NCI-H2227 treated with DMSO at 0.1 percent for 48 hours (cell line): ENCODE data around the gene EHMT2.
A peak's percentile ranks its signal among the peaks of the same experiment; 100 is the strongest.

Experiments
- DNase-seq: peaks from one replicate; lab custom pipeline; 2025; lab: John Stamatoyannopoulos, UW

The EHMT2 gene

DNA sequence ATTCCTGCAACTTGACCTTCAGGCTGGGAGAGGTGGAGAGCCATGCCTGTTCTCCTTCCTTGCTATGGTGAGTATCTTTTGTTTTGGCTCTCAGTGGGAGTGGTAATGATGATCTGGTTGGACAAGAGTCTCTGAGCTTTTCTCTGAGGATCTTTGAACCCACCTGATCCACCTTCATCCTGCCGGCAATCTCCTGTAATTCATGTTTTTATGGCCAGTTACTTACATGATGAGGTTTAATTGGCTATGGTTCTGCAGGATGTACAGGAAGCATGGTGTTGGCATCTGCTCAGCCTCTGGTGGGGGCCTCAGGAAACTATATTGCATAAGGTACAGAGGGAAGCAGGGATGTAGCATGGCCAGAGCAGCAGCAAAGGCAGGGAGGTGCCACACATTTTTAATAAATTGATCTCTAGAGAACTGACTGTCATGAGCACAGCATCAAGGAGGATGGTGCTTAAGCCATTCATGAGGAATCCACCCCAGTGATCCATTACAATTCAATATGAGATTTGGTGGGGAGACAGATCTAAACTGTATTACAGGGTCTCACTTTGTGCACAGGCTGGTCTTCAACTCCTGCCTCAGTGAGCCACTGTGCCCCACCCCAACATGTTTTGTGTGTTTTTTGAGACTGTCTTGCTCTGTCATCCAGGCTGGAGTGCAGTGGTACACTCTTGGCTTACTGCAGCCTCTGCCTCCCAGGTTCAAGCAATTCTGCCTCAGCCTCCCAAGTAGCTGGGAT, 60.0 kb downstream of the EHMT2 start:
- DNase-seq: no peak

DNA sequence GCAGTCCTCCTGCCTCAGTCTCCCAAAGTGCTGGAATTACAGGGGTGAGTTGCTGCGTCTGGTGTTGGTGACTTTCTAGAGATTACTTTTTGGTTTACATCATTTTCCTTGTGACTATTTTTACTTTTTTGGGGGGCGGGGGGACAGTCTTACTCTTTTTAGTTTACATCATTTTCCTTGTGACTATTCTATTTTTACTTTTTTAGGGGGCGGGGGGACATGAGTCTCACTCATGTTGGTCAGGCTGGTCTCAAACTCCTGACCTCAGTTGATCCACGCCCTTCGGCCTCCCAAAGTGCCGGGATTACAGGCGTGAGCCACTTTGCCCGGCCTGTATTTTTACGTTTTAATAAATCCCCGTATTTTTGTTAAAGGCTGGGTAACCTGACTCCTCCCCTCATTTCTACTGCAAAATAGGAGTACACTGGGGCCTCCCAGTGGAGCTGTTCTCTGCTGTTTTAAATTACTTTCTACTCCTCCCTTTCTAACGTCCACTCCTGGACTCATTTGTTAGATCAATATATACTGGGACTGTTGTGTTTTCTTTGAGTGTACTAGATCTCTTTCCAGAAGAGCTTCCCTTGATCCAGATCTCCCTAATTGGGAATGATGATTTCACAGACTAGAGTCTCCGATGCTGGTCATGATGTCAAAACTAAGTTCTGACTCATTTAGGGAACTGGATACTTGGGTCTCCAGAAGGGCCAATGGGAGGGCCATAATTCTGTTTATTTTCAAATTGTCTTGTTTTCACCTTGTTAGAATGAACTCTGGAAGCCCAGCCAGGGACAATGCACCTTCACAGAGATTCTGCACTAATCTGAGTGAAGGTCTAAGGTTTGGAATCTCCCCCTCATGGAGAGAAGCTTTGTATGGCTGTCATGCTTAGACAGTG, 60.8 kb downstream of the EHMT2 start:
- no peak for DNase-seq

DNA sequence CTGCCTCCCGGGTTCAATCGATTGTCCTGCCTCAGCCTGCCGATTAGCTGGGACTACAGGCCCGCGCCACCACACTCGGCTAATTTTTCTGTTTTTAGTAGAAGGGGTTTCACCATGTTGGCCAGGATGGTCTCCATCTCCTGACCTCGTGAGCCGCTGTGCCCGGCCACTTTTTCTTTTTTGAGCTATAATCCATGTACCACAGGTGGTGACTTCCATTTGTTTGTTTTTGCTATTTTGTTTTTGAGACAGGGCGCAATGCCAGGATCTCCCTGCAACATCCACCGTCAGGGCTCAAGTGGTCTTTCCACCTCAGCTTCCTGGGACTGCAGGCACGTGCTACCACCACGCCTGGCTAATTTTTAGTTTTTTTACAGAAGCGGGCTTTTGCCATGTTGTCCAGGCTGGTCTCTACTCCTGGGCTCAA, 61.4 kb downstream of the EHMT2 start:
- DNase-seq: no peak

DNA sequence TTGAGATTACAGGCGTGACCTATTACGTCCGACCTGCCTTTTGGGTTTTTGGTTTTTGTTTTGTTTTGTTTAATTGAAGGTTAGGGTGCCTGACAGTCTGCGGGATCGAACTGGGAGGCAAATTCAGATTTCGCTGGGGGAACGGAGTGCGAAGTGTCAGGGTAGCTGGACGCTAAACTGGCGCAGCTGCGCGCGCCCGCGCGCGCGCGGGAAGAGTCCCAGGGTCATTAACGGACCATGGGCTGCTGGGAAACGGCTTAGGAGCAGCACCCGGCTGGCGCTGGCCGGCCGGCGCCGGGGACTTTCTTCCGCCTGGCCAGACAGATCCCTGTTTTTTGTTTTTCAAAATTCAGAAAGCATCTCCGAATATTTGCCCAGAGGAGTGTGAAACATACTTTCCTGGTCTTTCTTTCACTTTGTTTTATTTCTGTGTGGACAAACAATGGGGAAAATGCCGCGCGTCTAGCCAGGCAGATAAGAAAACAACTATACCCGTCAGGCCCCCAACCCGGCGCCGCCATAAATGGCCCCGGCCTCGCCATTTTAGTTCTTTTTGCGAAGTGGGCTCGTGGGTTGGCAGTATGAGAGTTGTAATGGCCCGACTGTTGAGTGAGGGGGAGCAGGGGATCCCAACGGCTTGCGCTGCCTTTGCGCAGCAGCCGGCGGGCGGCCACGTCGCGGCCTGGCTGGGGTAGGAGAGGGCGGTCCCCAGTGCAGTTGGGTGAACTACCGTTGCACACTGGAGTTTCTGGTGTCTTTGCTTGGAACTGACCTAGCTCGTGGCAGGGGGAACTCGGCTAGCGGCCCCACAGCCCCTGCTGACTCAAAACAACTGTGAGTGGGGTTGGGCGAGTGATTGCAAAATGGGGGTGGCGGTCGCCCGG, 62.9 kb downstream of the EHMT2 start:
- peak; percentile 92 for DNase-seq

DNA sequence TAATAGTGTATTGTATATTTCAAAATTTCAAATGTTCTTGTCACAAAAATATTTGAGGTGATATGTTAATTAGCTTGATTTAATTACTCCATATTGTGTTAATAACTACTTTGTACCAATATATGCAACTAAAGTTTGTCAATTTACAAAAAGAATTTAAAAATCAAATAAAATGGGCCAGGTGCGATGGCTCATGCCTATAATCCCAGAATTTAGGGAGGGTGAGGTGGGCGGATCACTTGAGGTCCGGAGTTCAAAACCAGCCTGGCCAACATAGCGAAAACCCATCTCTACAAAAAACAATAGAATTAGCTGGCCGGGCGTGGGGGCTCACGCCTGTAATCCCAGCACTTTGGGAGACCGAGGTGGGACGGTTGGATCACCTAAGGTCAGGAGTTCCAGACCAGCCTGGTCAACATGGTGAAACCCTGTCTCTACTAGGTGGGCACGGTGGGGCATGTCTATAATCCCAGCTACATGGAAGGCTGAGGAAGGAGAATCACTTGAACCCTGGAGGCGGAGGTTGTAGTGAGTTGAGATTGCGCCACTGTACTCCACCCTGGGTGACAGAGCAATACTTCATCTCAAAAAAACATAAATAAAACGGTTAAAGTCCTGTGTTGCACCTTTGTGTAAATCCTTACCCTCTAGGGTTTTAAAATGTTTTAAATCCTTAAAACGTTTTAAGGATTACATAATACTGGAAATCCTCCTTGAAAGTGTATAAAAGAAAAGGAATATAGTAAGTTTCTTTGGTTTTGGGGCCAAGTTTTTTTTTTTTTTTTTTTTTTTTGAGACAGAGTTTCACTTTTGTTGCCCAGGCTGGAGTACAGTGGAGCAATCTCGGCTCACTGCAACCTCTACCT, 65.9 kb downstream of the EHMT2 start:
- no peak for DNase-seq

DNA sequence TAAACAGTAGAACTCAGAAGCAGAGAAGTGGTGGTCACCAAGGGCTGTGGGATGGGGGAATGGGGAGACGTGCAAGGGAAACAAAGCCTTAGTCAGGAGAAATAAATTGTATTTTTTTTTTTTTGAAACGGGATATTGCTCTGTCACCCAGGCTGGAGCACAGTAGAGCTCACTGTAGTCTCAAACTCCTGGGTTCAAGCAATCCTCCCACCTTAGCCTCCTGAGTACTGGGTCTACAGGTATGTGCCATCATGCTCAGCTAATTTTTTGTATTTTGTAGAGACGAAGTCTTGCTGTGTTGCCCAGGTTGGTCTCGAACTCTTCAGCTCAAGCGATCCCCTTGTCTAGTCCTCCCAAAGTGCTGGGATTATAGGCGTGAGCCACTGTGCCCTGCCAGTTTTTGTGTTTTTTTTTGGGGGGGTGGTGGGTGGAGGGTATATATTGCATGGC, 66.6 kb downstream of the EHMT2 start:
- DNase-seq: no peak
